Measurements from ENCODE around the gene ECE2.

DNA sequence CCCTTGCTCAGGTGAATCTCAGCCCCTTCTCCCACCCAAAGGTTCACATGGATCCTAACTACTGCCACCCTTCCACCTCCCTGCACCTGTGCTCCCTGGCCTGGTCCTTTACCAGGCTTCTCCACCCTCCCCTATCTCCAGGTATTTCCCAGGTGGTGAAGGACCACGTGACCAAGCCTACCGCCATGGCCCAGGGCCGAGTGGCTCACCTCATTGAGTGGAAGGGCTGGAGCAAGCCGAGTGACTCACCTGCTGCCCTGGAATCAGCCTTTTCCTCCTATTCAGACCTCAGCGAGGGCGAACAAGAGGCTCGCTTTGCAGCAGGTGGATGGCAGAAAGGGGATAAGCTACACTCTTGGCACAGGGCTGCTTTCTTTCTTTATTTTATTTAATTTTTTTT lies 66.1 kb downstream of the ECE2 start:
- TF ChIP-seq, protein P1, sequence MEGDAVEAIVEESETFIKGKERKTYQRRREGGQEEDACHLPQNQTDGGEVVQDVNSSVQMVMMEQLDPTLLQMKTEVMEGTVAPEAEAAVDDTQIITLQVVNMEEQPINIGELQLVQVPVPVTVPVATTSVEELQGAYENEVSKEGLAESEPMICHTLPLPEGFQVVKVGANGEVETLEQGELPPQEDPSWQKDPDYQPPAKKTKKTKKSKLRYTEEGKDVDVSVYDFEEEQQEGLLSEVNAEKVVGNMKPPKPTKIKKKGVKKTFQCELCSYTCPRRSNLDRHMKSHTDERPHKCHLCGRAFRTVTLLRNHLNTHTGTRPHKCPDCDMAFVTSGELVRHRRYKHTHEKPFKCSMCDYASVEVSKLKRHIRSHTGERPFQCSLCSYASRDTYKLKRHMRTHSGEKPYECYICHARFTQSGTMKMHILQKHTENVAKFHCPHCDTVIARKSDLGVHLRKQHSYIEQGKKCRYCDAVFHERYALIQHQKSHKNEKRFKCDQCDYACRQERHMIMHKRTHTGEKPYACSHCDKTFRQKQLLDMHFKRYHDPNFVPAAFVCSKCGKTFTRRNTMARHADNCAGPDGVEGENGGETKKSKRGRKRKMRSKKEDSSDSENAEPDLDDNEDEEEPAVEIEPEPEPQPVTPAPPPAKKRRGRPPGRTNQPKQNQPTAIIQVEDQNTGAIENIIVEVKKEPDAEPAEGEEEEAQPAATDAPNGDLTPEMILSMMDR (conservative IDR thresholded peaks at IDR 0.05), result no peak
- no peak for TF ChIP-seq ZFX (IDR thresholded peaks at IDR 0.05)
